ENCODE results near the gene SP7.

Gene SP7

DNA sequence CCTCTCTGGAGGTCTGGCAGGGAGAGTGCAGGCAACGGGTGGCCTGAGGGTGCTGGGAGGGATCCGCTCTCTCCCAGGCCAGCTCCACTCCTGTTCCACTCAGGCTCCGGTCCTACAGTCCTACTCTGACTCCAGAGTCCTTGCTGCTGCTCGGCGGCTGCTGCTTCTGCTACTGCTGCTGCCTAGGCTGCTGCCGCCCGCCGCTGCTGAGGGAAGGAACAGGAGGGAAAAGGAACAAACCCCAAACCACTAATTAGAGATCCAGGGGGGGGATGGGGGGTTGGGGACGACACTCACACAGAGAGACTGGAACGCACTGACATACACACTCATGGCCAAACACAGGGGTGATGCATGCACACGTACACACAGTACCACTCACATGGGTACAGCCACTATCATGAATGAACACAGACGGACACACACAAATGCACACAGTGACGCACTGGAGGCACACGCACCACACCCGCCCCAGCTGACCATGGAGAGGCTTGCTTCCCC is at the start of gene SP7:
TSS of gene SP7 (minus strand) at position 174 of the 501 bp plus-strand sequence. CDS start 708 bp downstream, outside the sequence.
- Histone ChIP-seq H3K27ac (ENCODE audit: poor library complexity, severe bottlenecking) (no peak within 1 kb of the TSS), H3K9me3 (ENCODE audit: severe bottlenecking) (no peaks in the 10 kb centered on the region), H3K4me3 (ENCODE audit: severe bottlenecking) (no peak within 1 kb of the TSS), H3K4me1 (ENCODE audit: insufficient read depth, poor library complexity, severe bottlenecking) (no peaks in the 10 kb centered on the region), H3K36me3 (ENCODE audit: low read depth) (no peaks in the 10 kb centered on the region), H3K27me3 (ENCODE audit: insufficient read depth, poor library complexity, severe bottlenecking) (no peaks in the 10 kb centered on the region)
- DNase-seq (ENCODE audit: low spot score): no peak
- TF ChIP-seq, protein P1, sequence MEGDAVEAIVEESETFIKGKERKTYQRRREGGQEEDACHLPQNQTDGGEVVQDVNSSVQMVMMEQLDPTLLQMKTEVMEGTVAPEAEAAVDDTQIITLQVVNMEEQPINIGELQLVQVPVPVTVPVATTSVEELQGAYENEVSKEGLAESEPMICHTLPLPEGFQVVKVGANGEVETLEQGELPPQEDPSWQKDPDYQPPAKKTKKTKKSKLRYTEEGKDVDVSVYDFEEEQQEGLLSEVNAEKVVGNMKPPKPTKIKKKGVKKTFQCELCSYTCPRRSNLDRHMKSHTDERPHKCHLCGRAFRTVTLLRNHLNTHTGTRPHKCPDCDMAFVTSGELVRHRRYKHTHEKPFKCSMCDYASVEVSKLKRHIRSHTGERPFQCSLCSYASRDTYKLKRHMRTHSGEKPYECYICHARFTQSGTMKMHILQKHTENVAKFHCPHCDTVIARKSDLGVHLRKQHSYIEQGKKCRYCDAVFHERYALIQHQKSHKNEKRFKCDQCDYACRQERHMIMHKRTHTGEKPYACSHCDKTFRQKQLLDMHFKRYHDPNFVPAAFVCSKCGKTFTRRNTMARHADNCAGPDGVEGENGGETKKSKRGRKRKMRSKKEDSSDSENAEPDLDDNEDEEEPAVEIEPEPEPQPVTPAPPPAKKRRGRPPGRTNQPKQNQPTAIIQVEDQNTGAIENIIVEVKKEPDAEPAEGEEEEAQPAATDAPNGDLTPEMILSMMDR (IDR thresholded peaks at IDR 0.05; ENCODE audit: poor library complexity, severe bottlenecking): no peak
- ATAC-seq (ENCODE audit: low read depth): peak; percentile 35

DNA sequence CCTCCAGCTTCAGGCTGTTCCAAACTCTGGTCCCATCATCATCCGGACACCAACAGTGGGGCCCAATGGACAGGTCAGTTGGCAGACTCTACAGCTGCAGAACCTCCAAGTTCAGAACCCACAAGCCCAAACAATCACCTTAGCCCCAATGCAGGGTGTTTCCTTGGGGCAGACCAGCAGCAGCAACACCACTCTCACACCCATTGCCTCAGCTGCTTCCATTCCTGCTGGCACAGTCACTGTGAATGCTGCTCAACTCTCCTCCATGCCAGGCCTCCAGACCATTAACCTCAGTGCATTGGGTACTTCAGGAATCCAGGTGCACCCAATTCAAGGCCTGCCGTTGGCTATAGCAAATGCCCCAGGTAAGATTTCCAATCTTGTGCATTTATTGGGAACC is 47.1 kb upstream of the SP7 start:
- no peak overlapping the region for H3K4me3 ChIP-seq (ENCODE audit: severe bottlenecking)
- ATAC-seq (ENCODE audit: low read depth) (no peak), DNase-seq (ENCODE audit: low spot score) (no peak)
- TF ChIP-seq, protein P1 (IDR thresholded peaks at IDR 0.05; ENCODE audit: poor library complexity, severe bottlenecking): no peak
- peak overlapping the region; percentile 82 for H3K27ac ChIP-seq (ENCODE audit: poor library complexity, severe bottlenecking)
- no peaks in the 10 kb centered on the region for H3K9me3 ChIP-seq (ENCODE audit: severe bottlenecking)
- peaks cover 68% of the 10 kb centered on the region for H3K36me3 ChIP-seq (ENCODE audit: low read depth)
- H3K4me1 ChIP-seq (ENCODE audit: insufficient read depth, poor library complexity, severe bottlenecking): peaks cover 41% of the 10 kb centered on the region
- no peaks in the 10 kb centered on the region for H3K27me3 ChIP-seq (ENCODE audit: insufficient read depth, poor library complexity, severe bottlenecking)

DNA sequence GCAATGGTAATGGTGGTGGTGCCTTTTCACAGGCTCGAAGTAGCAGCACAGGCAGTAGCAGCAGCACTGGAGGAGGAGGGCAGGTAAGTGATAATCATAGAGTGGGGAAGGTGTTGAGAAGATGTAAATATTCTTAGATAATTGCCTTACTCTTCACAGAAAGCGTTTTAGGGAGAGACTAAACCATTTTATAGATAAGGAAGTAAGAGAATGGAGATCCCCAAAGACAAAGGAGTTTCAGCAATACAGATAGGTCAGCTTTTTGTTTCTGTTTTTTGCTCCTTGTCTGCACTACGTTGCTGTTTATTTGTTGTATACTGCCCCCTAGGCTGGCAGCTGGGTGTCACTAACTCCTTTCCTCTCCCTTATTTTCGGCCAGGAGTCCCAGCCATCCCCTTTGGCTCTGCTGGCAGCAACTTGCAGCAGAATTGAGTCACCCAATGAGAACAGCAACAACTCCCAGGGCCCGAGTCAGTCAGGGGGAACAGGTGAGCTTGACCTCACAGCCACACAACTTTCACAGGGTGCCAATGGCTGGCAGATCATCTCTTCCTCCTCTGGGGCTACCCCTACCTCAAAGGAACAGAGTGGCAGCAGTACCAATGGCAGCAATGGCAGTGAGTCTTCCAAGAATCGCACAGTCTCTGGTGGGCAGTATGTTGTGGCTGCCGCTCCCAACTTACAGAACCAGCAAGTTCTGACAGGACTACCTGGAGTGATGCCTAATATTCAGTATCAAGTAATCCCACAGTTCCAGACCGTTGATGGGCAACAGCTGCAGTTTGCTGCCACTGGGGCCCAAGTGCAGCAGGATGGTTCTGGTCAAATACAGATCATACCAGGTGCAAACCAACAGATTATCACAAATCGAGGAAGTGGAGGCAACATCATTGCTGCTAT is 45.8 kb upstream of the SP7 start:
- peaks cover 55% of the 10 kb centered on the region for H3K36me3 ChIP-seq (ENCODE audit: low read depth)
- TF ChIP-seq, protein P1 (IDR thresholded peaks at IDR 0.05; ENCODE audit: poor library complexity, severe bottlenecking): peak; percentile 68
- H3K4me3 ChIP-seq (ENCODE audit: severe bottlenecking): peak overlapping the region; percentile 50
- H3K9me3 ChIP-seq (ENCODE audit: severe bottlenecking): no peaks in the 10 kb centered on the region
- peak; percentile 77 for DNase-seq (ENCODE audit: low spot score)
- no peaks in the 10 kb centered on the region for H3K27me3 ChIP-seq (ENCODE audit: insufficient read depth, poor library complexity, severe bottlenecking)
- peaks cover 29% of the 10 kb centered on the region for H3K4me1 ChIP-seq (ENCODE audit: insufficient read depth, poor library complexity, severe bottlenecking)
- peak overlapping the region; percentile 82 for H3K27ac ChIP-seq (ENCODE audit: poor library complexity, severe bottlenecking)
- ATAC-seq (ENCODE audit: low read depth): peak; percentile 3; the same call in 2 of the 3 replicates

DNA sequence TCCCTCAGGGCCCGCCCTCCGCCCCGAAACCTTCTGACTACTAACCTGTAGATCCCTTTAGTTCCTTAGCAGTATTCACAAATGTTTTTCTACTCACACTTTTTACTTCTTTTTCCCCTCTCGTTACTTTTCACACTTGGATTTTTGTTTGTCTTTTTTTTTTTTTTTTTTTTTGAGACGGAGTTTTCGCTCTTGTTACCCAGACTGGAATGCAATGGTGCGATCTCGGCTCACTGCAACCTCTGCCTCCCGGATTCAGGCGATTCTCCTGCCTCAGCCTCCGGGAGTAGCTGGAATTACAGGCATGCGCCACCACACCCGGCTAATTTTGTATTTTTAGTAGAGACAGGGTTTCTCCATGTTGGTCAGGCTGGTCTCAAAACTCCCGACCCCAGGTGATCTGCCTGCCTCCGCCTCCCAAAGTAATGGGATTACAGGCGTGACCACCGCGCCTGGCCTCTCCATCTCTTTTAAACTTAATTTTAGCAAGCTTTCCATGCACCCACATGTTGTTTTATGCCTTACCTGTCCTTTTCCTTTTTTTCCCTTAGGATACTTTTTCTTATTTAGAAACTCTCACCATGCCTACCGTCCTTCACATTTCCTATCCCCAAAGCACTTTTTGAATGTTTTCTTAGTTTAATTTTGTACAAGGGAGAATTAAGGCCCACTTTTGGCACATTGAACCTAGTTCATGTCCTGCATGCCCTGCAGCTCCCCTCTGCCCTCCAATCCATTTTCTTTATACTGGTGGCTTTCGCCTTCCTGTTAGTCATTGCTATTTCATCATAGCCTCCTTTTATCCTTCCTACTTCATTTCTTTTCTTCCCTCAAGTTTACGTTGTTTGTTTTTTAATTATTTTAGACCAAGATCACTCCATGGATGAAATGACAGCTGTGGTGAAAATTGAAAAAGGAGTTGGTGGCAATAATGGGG is 44.9 kb upstream of the SP7 start:
- Histone ChIP-seq H3K4me1 (ENCODE audit: insufficient read depth, poor library complexity, severe bottlenecking) (peaks cover 27% of the 10 kb centered on the region), H3K9me3 (ENCODE audit: severe bottlenecking) (no peaks in the 10 kb centered on the region), H3K36me3 (ENCODE audit: low read depth) (peaks cover 49% of the 10 kb centered on the region), H3K27me3 (ENCODE audit: insufficient read depth, poor library complexity, severe bottlenecking) (no peaks in the 10 kb centered on the region), H3K27ac (ENCODE audit: poor library complexity, severe bottlenecking) (peak overlapping the region; percentile 82), H3K4me3 (ENCODE audit: severe bottlenecking) (peak overlapping the region; percentile 50)
- ATAC-seq (ENCODE audit: low read depth) (no peak), DNase-seq (ENCODE audit: low spot score) (no peak)
- TF ChIP-seq, protein P1 (IDR thresholded peaks at IDR 0.05; ENCODE audit: poor library complexity, severe bottlenecking): no peak

Measured in RWPE2 (cell line).